Measurements from ENCODE around the gene TUT4. TPM values are rescaled to one million over a fixed set of nuclear protein-coding genes. Genes with fewer than 3 reads are reported as not detected.

TUT4 gene
- total and polyA plus RNA-seq, 2 experiments from 2014 or later, result 37.9 to 58.0 TPM

GRCh38 chr1:52461821-52462220 is 91.1 kb downstream of the TUT4 start:
- H3K4me2 ChIP-seq, result no peak overlapping the region
- 86% methylated on average over 1 of the region's 1 CpG for WGBS (ENCODE audit: low lambda C conversion rate, missing lambda C conversion rate)
- DNase-seq (ENCODE audit: low spot score), result no peak

GRCh38 chr1:52460694-52461093 is 92.2 kb downstream of the TUT4 start:
- Histone ChIP-seq H3K4me1 (ENCODE audit: insufficient read depth) (no peaks in the 10 kb centered on the region), H3K36me3 (replicated peaks; ENCODE audit: insufficient read depth, low read depth) (no peaks in the 10 kb centered on the region), H3K79me2 (peaks cover under 1% of the 10 kb centered on the region), H3K4me3 (no peak overlapping the region), H2AFZ (no peak overlapping the region), H3K4me2 (no peak overlapping the region), H3K27ac (no peak overlapping the region), H3K9me2 (replicated peaks; ENCODE audit: insufficient read depth) (no peaks in the 10 kb centered on the region), H4K20me1 (ENCODE audit: insufficient read depth, poor library complexity, severe bottlenecking) (no peaks in the 10 kb centered on the region), H3K9me3 (ENCODE audit: low read depth) (no peaks in the 10 kb centered on the region), H3K27me3 (no peaks in the 10 kb centered on the region)
- no peak for DNase-seq (ENCODE audit: low spot score)
- 94% methylated on average over 1 of the region's 1 CpG for WGBS (ENCODE audit: low lambda C conversion rate, missing lambda C conversion rate)
- no peak for TF ChIP-seq CTCF (IDR thresholded peaks at IDR 0.05; ENCODE audit: poor library complexity)
- no peak for TF ChIP-seq EZH2phosphoT487 (IDR thresholded peaks at IDR 0.05; ENCODE audit: low read depth, severe bottlenecking, unreplicated experiment)
- TF ChIP-seq EZH2 (IDR thresholded peaks at IDR 0.05; ENCODE audit: borderline replicate concordance), result no peak

More at GRCh38 chr1:52461821-52462220, 91.1 kb downstream of the TUT4 start:
- H2AFZ ChIP-seq, result no peak overlapping the region
- no peaks in the 10 kb centered on the region for H3K9me2 ChIP-seq (replicated peaks; ENCODE audit: insufficient read depth)
- H3K4me3 ChIP-seq, result no peak overlapping the region
- no peaks in the 10 kb centered on the region for H3K9me3 ChIP-seq (ENCODE audit: low read depth)
- H3K79me2 ChIP-seq, result peaks cover 3% of the 10 kb centered on the region
- TF ChIP-seq EZH2 (IDR thresholded peaks at IDR 0.05; ENCODE audit: borderline replicate concordance), result no peak
- TF ChIP-seq CTCF (IDR thresholded peaks at IDR 0.05; ENCODE audit: poor library complexity), result no peak
- TF ChIP-seq EZH2phosphoT487 (IDR thresholded peaks at IDR 0.05; ENCODE audit: low read depth, severe bottlenecking, unreplicated experiment), result no peak
- no peaks in the 10 kb centered on the region for H3K27me3 ChIP-seq
- H3K36me3 ChIP-seq (replicated peaks; ENCODE audit: insufficient read depth, low read depth), result no peaks in the 10 kb centered on the region
- no peak overlapping the region for H3K27ac ChIP-seq
- no peaks in the 10 kb centered on the region for H4K20me1 ChIP-seq (ENCODE audit: insufficient read depth, poor library complexity, severe bottlenecking)
- no peaks in the 10 kb centered on the region for H3K4me1 ChIP-seq (ENCODE audit: insufficient read depth)

GRCh38 chr1:52455686-52456085 is 97.2 kb downstream of the TUT4 start:
- H3K9me3 ChIP-seq (ENCODE audit: low read depth), result no peaks in the 10 kb centered on the region
- H3K4me2 ChIP-seq, result no peak overlapping the region
- no peaks in the 10 kb centered on the region for H3K27me3 ChIP-seq
- no peaks in the 10 kb centered on the region for H3K4me1 ChIP-seq (ENCODE audit: insufficient read depth)
- no peaks in the 10 kb centered on the region for H3K79me2 ChIP-seq
- no peak overlapping the region for H2AFZ ChIP-seq
- no peak for TF ChIP-seq EZH2phosphoT487 (IDR thresholded peaks at IDR 0.05; ENCODE audit: low read depth, severe bottlenecking, unreplicated experiment)
- no peak for TF ChIP-seq EZH2 (IDR thresholded peaks at IDR 0.05; ENCODE audit: borderline replicate concordance)
- no peak for TF ChIP-seq CTCF (IDR thresholded peaks at IDR 0.05; ENCODE audit: poor library complexity)
- no peaks in the 10 kb centered on the region for H3K36me3 ChIP-seq (replicated peaks; ENCODE audit: insufficient read depth, low read depth)
- 100% methylated on average over 2 of the region's 2 CpGs for WGBS (ENCODE audit: low lambda C conversion rate, missing lambda C conversion rate)
- no peak for DNase-seq (ENCODE audit: low spot score)
- no peak overlapping the region for H3K27ac ChIP-seq
- no peaks in the 10 kb centered on the region for H3K9me2 ChIP-seq (replicated peaks; ENCODE audit: insufficient read depth)
- no peak overlapping the region for H3K4me3 ChIP-seq
- no peaks in the 10 kb centered on the region for H4K20me1 ChIP-seq (ENCODE audit: insufficient read depth, poor library complexity, severe bottlenecking)

- H3K27ac ChIP-seq, result no peak overlapping the region
- no peaks in the 10 kb centered on the region for H3K27me3 ChIP-seq
- H4K20me1 ChIP-seq (ENCODE audit: insufficient read depth, poor library complexity, severe bottlenecking), result no peaks in the 10 kb centered on the region
- H3K4me2 ChIP-seq, result no peak overlapping the region
- H3K79me2 ChIP-seq, result peaks cover 2% of the 10 kb centered on the region
- H3K9me3 ChIP-seq (ENCODE audit: low read depth), result no peaks in the 10 kb centered on the region
- H3K4me1 ChIP-seq (ENCODE audit: insufficient read depth), result no peaks in the 10 kb centered on the region
- H3K4me3 ChIP-seq, result no peak overlapping the region
- no peaks in the 10 kb centered on the region for H3K9me2 ChIP-seq (replicated peaks; ENCODE audit: insufficient read depth)
- WGBS (ENCODE audit: low lambda C conversion rate, missing lambda C conversion rate), result 94% methylated on average over 2 of the region's 2 CpGs
- no peak for TF ChIP-seq EZH2 (IDR thresholded peaks at IDR 0.05; ENCODE audit: borderline replicate concordance)
- no peak for TF ChIP-seq EZH2phosphoT487 (IDR thresholded peaks at IDR 0.05; ENCODE audit: low read depth, severe bottlenecking, unreplicated experiment)
- TF ChIP-seq CTCF (IDR thresholded peaks at IDR 0.05; ENCODE audit: poor library complexity), result no peak
- no peak for DNase-seq (ENCODE audit: low spot score)
- no peak overlapping the region for H2AFZ ChIP-seq
- no peaks in the 10 kb centered on the region for H3K36me3 ChIP-seq (replicated peaks; ENCODE audit: insufficient read depth, low read depth)
Observed at GRCh38 chr1:52454779-52455178, 98.1 kb downstream of the TUT4 start.
